HG03139 (cell line): Measurements from ENCODE around the gene TSPAN16.
A peak's percentile ranks its signal among the peaks of the same experiment; 100 is the strongest.
"Not testable (repeated sequence)": the region's sequence is repeated elsewhere in the genome, so short reads cannot be mapped to it uniquely, and the experiment has no call there.

Source experiments
- ATAC-seq: cut with Tn5 transposase; IDR thresholded peaks from one replicate; pipeline ENCODE4 v1.9.1; 2021; ENCODE audit not compliant: unreplicated experiment

The TSPAN16 gene

GRCh38 chr19:11300811-11301120, 4.8 kb downstream of the TSPAN16 start:
- no peak for ATAC-seq

GRCh38 chr19:11304936-11305335, 9.0 kb downstream of the TSPAN16 start:
- no peak for ATAC-seq

DNA sequence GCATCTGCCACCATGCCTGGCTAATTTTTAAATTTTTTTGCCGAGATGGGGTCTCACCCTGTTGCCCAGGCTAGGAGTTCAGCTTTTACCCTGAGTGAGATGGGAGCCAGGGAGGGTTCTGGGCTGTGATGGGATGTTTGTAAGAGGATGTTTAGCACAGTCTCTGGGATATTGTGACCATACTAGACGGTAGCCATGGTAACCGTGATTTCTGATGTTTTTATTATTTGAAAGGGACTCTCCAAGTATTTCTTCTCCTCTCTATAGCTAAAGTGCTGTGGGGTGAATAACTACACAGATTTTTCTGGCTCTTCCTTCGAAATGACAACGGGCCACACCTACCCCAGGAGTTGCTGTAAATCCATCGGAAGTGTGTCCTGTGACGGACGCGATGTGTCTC, 10.4 kb downstream of the TSPAN16 start:
- no peak for ATAC-seq

DNA sequence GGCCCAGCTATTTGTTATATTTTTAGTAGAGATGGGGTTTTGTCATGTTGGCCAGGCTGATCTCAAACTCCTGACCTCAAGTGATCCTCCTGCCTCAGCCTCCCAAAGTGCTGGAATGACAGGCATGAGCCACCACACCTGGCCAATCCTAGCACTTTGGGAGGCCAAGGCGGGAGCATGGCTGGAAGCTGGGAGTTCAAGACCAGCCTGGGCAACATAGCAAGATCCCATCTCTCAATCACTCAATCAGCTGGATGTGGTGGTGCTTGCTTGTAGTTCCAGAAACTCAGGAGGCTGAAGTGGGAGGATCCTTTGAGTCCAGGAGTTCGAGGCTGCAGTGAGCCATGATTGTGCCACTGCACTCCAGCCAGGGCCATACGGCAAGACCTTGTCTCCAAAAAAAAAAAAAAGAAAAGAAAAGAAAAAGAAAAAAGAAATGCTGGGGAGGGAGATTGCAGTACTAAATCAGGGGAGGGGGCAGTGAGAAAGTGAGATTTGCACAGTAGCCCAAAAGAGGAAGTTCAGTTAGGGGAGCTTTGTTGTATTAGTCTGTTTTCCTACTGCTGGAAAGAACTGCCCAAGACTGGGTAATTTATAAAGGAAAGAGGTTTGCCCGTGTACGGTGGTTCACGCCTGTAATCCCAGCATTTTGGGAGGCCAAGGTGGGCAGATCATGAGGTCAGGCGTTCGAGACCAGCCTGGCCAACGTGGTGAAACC, 24.5 kb downstream of the TSPAN16 start:
- not testable (repeated sequence) for ATAC-seq

DNA sequence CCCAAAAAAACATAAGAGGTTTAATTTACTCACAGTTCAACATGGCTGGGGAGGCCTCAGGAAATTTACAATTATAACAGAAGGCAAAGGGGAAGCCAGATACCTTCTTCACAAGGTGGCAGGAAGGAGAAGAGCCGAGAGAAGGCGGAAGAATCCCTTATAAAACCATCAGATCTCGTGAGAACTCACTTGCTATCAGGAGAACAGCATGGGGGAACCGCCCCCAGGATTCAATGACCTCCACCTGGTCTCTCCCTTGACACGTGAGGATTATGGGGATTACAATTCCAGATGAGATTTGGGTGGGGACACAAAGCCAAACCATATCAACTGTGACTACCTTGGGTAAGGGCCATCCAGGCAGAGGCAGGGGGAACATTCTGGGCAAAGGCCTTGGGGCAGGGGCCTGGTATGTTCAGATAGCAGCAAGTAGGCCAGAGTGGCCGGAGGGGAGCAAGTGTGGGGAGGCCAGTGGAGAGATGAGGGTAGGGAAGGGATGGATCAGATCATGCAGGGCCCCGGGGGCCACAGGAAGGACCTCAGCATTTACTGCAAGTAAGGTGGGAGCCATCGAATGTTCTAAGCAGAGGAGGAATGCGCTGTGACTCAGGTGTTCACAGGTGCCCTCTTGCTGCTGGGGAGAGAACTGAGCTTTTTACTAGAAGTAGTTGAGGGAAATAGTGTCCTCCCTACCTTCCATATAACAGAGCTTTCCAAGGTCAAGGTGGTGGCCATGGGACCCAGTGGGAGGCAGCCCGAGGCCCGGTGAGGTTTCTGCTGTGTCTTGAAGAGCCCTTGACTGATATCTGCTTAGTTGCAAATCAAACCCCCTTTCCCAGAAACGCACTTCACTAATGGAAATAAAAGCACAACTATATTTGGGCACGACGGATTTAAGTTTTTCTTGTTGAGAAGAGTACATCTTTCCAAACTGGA, 25.5 kb downstream of the TSPAN16 start:
- no peak for ATAC-seq

- no peak for ATAC-seq
Observed at GRCh38 chr19:11322269-11323024, 26.5 kb downstream of the TSPAN16 start.

DNA sequence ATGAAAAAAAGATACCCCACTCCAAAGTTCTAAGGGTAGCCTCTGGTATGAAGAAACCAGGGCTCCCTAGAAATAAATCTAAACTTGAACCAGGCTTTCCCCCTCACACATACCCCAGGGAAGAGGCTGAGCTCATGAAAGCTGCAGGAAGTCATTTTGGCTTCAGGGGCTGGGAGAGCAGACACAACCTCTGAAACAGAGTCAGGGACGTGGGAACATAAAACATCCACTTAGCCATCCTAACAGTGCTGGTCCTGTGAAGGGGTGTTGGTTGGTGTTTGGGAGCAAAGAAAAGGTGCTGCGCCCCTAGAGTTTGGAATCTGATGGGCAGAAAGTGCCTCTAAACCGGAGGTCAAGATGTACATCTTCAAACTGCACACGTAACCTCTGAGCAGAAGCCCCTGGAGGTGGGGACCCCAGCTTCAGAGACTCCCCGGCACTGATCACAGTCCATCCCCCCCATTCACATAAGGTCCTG, 27.7 kb downstream of the TSPAN16 start:
- no peak for ATAC-seq

DNA sequence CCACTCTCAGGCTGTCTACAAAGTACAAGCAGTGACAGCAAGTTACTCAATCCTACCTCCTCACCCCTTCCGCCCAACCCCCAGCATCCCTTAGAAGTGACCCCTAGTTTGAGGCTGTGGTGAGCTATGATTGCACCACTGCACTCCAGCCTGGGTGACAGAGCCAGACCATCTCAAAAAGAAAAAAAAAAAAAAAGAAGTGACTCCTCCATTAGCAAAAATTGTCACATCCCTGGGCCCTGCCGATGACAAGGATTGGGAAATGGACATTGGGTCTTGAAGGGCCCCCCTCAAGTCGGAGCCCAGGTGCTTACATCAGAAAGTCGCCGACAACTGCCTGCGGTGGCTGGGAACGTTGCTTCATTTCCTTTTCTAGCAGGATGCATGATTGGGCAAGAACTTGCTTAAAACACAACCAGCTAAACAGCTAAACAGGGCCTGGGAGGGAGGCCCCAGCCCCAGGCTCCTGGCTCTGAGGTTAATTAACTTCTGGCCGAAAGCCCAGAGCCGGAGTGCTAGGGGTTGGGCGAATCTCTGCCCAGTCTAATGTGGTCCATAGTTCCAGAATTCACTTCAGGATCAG, 28.2 kb downstream of the TSPAN16 start:
- ATAC-seq: peak; percentile 53

DNA sequence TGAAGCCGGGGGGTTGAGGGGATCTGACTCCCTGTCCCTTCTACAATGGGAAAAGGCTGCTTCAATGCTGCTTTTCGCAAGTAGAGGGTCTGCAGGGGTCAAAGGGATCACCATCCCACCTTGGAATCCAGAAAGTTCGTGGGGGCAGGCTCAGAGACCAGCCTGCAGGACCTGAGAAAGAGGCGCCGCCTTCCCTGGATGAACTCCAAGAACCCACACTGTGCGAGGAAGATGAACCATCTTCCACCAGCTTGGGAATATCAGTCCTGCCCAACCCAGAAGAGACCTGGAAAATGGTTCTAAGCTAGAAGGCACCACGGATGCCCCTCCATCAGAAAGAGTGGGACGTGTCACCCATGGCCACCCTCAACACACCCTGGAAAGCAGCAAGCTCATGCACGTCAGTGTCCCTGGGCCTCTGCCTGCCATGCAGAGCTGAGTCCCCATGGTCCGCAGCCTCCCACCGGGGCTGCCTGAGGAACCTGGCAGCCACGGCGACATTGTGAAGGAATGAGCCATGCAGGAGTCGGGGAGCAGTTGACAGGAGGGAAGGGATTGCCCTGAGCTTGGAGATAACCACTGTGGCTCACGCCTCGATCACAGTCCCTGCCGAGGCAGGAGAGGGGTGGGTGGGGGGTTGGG, 28.9 kb downstream of the TSPAN16 start:
- no peak for ATAC-seq

DNA sequence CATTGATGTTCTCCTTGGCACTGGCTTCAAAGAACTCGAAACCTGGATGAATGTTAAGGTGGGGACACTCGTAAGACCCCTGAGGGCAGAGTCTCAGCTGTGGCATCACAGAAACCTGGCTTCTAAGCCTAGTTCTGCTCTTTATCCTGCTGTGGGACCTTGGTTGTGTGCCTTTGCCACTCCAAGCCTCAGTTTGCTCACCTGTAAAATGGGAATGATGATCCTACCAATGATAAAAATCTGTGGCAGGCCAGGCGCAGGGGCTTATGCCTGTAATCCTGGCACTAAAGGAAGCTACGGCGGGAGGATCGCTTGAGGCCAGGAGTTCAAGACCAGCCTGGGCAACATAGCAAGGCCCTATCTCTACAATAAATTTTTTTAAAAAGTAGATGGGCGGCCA, 29.6 kb downstream of the TSPAN16 start:
- ATAC-seq: no peak

DNA sequence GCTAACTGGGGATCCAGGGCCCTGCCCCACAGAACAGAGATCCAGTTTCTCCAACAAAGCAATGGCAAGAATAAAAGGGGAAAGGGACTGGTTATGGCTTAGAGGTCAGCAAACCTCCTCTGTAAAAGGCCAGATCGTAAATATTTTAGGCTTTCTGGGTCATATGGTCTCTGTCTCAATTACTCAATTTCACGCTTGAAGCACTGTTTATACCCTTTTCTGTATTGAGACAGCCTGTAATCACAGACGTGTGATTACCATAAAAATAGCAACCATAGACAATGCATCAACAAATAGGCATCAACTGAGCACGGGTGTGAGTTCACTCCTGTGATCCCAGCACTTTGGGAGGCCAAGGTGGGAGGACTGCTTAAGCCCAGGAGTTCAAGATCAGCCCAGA, 34.2 kb downstream of the TSPAN16 start:
- ATAC-seq: no peak

DNA sequence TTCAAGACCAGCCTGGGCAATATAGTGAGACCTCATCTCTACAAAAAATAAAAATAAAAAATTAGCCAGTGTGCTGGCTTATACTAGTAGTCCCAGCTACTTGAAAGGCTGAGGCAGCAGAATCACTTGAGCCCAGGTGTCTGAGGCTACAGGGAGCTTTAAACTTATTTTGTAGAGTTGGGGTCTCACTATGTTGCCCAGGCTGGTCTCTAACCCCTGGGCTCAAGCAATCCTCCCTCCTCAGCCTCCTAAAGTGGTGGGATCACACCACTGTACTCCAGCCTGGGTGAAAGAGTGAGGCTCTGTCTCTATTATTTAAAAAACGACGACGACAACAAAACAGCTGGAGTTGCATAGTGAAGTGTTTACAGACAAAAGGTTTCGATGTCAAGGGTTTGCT, 35.5 kb downstream of the TSPAN16 start:
- ATAC-seq: no peak

DNA sequence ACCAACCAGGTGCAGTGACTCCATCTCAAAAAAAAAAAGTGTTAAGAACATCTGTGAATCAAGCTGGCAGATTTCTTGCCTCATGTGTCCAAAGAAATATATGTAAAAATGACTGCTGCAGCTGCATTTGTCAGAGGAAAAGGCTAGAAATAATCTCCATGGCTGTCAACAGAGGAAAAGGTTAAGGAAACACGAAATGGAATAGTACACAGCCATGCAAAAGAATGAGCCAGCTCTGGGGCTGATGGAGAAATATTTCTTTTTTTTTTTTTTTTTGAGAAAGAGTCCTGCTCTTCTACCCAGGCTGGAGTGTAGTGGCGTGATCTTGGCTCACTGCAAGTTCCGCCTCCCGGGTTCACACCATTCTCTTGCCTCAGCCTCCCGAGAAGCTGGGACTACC, 36.9 kb downstream of the TSPAN16 start:
- no peak for ATAC-seq

DNA sequence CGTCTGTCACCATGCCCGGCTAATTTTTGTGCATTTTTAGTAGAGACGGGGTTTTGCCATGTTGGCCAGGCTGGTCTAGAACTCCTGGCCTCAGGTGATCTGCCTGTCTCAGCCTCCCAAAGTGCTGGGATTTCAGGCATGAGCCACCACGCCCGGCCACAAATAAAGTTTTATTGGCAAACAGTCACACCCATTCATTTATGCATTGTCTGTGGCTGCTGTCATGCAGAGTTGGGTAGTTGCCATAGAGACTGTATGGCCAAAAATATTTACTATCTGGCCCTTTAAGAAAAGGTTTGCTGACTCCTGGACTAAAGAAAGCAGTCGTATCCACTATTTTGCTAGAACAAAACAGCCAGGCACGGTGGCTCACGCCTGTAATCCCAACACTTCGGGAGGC, 37.9 kb downstream of the TSPAN16 start:
- not testable (repeated sequence) for ATAC-seq

GRCh38 chr19:11335449-11336146, 39.6 kb downstream of the TSPAN16 start:
- no peak for ATAC-seq

DNA sequence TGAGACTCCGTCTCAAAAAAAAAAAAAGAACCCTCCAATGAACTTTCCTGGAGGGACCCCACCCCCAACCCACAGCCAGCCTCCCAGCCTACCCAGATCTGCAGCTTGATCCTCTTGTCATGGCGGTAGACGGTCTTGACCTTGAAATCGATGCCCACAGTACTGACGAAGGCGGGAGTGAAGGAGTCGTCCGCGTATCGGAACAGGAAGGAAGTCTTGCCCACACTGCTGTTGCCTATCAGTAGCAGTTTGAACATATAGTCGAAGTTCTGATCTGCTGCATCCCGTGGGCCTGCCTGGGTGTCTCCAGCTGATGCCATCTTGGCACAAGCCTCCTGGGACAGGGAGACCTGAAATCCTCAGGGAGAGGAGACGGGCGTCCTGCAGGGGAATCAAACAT, 41.1 kb downstream of the TSPAN16 start:
- ATAC-seq: no peak

DNA sequence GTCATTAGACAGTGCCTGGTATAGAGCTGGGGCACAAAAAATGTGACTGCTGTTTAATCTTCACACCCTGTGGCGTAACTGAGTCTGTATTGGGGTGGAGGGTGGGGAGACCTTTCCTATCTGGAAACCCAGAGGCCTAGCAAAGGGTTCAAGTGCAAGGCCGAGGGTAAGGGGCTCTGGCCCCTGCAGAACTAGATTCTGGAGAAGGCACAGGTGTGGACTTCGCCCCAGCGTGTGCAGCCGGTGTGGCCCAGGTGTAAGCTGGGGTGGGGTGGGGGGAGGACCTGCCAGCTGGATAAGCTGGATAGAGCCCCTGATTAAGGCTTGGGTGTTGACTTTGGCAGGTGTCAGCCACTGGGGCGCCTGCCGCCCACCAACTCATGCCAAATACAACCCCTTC, 42.2 kb downstream of the TSPAN16 start:
- ATAC-seq: no peak

DNA sequence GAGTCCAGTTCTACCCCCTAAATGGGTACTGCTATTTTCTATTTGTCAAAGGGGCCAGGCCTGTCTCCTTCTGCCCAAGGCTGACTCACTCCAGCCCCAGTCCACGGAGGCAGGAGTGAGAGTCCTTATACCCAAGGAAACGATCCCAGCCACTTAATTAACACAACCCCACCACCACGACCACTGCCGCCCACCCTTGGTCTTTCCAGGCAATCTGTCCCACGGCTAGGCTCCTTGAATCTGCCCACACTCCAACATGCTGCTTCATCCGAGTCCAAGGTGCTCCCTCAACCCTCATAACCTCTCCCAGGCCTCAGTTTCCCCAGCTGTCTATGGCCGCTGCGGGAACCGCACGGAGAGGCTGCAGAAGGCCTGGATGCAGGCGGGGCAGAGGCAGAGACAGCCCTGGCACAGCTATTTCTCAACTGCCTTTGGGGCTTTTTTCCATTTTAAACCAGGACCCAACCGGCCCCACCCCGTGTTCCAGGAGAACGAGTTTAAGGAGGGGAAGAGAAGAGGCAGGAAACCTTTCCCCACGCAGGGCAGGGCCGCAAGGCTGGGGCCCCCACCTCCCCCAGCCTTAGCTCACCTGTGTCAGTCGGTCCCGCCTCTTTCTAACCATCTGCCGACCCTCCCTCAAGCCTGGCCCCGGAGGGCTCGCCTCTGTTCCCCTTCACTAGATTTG, 42.8 kb downstream of the TSPAN16 start:
- no peak for ATAC-seq

DNA sequence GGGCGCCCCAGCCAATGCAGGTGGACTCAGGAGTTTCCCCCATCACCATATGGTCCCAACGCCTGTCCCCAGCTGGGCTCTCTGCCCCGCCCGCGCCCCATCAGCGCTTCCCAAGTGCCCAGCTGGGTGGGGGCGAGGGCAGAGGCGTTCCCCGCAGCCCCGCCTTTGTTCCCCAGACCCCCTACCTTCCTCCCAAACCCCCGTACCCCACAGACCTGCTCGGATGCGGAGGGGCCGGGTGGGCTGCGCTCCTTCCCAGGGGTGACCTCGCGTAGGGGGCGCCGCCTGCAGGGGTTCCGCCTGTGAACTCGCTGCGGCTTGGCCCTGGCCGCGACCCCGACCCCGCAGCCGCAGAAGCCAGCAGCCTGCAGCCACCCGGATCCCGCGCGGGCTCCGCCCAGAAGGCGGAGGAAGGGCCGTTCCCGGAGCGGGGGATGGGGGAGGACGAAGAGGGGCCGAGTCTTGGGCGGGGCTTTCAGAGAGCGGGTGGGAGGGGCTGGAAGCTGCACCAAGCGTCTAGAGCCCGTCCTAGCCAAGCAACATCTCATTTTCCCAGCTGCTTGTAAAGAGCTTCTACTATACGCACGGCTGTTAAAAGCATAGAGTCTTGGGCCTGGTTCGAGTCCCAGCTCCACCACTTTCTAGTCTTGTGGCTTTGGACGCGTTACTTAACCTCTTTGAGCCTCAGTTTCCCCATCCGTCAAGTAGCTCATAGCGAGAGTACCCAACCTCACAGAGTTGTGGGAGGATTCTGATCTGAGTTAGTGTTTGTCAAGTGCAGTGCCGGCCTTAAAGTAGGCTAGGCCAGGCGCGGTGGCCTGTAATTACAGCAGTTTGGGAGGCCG, 43.5 kb downstream of the TSPAN16 start, which contains the start of gene RAB3D:
Gene RAB3D (minus strand): TSS at position 404 of the 845 bp plus-strand sequence. CDS start 2,258 bp downstream, outside the sequence.
- ATAC-seq: no peak
